Activated naive CD4-positive, alpha-beta T cell treated with anti-CD3 and anti-CD28 coated beads, Interleukin-2, amount 50 U/mL, for 24 hours (primary cell): ENCODE data around the gene NPRL2.

Experiments used
- H3K27ac Mint-ChIP-seq: one replicate; pipeline ENCODE4 v1.8.0; 2021; ENCODE audit warnings: mild to moderate bottlenecking, mixed read lengths
- H3K27me3 Mint-ChIP-seq: one replicate; pipeline ENCODE4 v1.8.0; 2021; ENCODE audit warnings: mixed read lengths
- H3K36me3 Mint-ChIP-seq: one replicate; pipeline ENCODE4 v1.8.0; 2021; ENCODE audit warnings: mixed read lengths
- H3K4me1 Mint-ChIP-seq: one replicate; pipeline ENCODE4 v1.8.0; 2021; ENCODE audit warnings: mixed read lengths
- H3K4me3 Mint-ChIP-seq: one replicate; pipeline ENCODE4 v1.8.0; 2021; ENCODE audit warnings: mild to moderate bottlenecking, mixed read lengths
- H3K9me3 Mint-ChIP-seq: one replicate; pipeline ENCODE4 v1.8.0; 2021; ENCODE audit warnings: mixed read lengths

The NPRL2 gene

DNA sequence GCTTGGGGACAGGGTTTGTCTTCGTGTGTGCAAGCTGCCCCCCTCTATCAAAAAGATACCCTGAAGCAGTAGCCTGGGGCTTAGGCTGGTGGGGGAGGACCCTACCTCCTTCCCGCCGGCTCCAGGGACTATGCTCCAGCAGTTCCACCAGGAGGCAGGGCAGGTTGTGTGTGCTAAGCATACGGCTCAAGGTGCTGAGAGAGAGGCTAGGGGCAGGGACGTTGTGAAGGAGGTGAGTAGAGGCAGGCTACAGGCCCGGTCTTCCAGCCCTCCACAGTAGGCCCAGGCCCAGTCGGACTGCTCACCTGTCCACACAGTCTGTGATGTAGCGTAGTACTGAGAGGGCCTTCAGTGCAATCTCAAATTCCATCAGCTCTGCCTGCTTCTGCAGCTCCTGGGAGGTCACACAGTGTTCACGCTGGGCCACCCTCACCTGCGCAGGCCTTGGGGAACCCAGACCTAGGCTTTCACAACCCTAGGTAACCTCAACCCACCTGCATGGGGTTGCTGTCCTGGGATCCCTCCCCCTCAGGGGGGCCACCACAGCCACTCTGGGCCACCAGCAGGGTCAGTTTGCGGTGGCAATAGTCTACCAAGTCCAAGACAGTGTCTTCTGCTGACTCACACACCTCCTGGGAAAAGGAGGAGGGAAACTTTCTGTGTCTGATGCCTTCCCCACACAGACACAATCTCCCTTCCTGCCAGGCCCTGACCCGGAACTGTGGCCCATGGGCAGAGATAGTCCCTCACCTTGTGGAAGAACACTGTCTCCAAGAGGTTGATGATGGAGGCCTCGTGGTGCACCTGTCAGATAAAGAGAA, 7.6 kb downstream of the NPRL2 start:
- H3K4me3 Mint-ChIP-seq = no peak overlapping the region
- H3K27ac Mint-ChIP-seq = no peak overlapping the region
- H3K4me1 Mint-ChIP-seq = peaks cover 46% of the 10 kb centered on the region

DNA sequence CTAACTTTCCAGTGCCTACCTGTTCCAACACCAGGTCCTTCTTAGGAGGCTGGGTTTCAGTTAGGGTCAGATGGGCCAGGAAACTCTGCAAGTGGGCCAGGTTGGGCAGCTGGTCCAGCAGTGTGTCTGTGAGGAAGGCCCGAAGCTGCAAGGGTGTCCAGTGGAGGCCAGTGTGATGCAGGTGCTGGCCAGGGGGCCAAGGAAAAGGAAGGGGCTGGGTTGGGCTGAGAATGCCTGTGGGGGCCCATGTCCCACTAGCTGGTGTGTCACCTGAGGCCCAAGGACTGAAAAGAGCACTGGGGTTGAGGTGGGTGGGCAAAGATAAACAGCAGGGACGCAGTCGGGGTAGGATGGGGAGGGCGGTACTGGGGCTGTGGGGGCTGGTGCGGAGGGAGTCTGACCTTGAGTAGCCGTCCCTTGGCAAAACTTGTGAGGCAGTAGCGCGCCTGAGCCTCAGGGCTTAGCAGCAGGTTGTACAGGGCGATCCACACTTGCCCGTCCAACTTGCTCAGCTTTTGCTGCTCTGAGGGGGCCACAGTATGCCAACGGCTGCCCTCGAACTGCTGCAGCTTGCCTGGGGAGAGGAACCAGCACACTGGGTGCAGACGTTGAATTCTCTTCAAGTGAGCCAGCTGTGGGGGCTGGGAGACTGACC, 8.5 kb downstream of the NPRL2 start:
- H3K27ac Mint-ChIP-seq = no peak overlapping the region
- peaks cover 39% of the 10 kb centered on the region for H3K4me1 Mint-ChIP-seq
- H3K9me3 Mint-ChIP-seq = no peaks in the 10 kb centered on the region
- H3K27me3 Mint-ChIP-seq = no peaks in the 10 kb centered on the region
- no peaks in the 10 kb centered on the region for H3K36me3 Mint-ChIP-seq
- H3K4me3 Mint-ChIP-seq = no peak overlapping the region

More for the DNA sequence above, 7.6 kb downstream of the NPRL2 start:
- Mint-ChIP-seq H3K36me3 (no peaks in the 10 kb centered on the region), H3K9me3 (no peaks in the 10 kb centered on the region), H3K27me3 (no peaks in the 10 kb centered on the region)

DNA sequence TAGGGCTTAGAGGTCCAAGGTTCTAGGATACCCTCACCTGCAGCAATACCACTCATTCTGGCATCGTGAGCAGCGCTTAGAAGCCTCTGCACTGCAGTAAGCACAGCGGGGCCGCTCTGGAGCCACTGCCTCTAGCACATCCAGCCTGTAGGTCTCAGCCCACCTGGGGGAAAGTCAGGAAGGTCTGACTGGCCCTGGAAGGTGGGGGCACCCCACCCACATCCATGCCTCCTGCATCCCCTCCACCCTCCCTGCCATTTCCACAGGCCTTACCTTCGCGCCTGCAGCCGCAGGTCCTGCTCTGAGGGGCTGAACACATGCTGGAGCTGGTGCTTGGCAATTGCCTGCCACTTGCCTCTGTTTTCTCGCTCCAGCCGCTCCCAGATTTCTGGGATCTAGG, 9.0 kb downstream of the NPRL2 start:
- Mint-ChIP-seq H3K27me3 (no peaks in the 10 kb centered on the region), H3K4me1 (peaks cover 39% of the 10 kb centered on the region), H3K36me3 (peaks cover 2% of the 10 kb centered on the region), H3K9me3 (no peaks in the 10 kb centered on the region), H3K4me3 (peak overlapping the region; percentile 74), H3K27ac (no peak overlapping the region)

DNA sequence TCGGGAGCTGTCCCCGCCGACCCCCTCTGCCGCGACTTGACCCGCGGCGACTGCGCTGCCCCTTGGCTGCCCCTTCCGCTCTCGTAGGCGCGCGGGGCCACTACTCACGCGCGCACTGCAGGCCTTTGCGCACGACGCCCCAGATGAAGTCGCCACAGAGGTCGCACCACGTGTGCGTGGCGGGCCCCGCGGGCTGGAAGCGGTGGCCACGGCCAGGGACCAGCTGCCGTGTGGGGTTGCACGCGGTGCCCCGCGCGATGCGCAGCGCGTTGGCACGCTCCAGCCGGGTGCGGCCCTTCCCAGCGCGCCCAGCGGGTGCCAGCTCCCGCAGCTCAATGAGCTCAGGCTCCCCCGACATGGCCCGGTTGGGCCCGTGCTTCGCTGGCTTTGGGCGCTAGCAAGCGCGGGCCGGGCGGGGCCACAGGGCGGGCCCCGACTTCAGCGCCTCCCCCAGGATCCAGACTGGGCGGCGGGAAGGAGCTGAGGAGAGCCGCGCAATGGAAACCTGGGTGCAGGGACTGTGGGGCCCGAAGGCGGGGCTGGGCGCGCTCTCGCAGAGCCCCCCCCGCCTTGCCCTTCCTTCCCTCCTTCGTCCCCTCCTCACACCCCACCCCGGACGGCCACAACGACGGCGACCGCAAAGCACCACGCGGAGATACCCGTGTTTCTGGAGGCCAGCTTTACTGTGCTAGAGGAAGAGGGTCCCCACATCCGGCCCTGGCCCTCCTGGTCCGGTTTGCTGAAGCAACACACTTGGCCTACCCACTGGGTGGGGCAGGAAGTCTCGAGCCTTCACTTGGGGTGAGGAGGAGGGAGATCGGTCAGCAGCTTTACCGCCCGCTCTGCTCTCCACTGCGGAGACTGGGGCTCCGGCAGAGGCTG, 9.9 kb downstream of the NPRL2 start, which contains the start of gene RASSF1:
Gene RASSF1, minus strand, starts transcription at position 389 of the 882 bp plus-strand sequence. Its CDS starts 31 bp downstream, at position 358.
- Mint-ChIP-seq H3K27ac (peak within 1 kb of the TSS; percentile 69), H3K9me3 (no peaks in the 10 kb centered on the region), H3K36me3 (peaks cover 4% of the 10 kb centered on the region), H3K4me1 (peaks cover 41% of the 10 kb centered on the region), H3K4me3 (peak within 1 kb of the TSS; percentile 98), H3K27me3 (no peaks in the 10 kb centered on the region)

DNA sequence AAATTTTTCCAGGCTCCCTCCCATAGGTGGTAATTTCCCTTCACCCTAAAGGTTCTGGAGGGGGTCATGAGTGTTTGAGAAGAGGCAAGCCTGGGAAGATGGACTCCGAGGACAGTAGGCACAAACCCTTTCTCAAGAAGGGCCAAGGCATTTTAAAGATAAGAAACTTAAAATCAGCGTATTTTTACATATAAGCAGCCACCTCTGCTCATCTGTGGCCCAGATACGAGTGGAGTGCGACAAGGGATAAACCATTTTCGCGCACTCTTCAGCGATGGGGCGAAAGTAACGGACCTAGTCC, 10.5 kb downstream of the NPRL2 start:
- Mint-ChIP-seq H3K9me3 (no peaks in the 10 kb centered on the region), H3K4me3 (peak overlapping the region; percentile 98), H3K36me3 (peaks cover 4% of the 10 kb centered on the region), H3K4me1 (peaks cover 47% of the 10 kb centered on the region), H3K27me3 (no peaks in the 10 kb centered on the region), H3K27ac (peak overlapping the region; percentile 69)

DNA sequence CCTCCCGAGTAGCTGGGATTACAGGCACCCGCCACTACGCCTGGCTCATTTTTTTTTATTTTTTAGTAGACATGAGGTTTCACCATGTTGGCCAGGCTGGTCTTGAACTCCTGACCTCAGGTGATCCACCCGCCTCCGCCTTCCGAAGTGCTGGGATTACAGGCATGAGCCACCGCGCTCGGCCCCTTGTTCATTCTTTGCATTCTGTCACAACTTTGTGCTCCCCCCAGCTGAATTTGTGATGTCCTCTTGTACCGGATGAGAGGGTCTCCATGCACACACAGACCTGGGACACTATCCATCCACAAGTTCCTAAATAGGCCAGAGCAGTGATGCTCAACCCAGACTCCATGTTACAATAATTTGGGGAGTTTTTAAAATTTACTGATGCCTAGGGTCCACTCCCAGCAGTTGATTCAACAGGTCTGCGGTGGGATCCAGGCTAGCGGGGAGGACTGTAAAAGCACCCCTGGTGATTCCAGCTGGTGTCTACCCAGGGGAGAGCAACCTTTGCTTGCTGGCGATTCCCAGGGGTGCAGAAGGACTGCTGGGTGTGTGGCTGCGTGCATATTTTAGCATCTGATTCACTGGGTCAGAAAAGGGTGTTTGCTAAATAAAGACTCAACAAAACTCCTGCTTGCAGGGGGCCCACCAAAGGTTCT, 11.0 kb downstream of the NPRL2 start:
- Mint-ChIP-seq H3K4me3 (peak overlapping the region; percentile 98), H3K27ac (peak overlapping the region; percentile 69), H3K27me3 (no peaks in the 10 kb centered on the region), H3K36me3 (peaks cover 4% of the 10 kb centered on the region), H3K9me3 (no peaks in the 10 kb centered on the region), H3K4me1 (peaks cover 49% of the 10 kb centered on the region)

DNA sequence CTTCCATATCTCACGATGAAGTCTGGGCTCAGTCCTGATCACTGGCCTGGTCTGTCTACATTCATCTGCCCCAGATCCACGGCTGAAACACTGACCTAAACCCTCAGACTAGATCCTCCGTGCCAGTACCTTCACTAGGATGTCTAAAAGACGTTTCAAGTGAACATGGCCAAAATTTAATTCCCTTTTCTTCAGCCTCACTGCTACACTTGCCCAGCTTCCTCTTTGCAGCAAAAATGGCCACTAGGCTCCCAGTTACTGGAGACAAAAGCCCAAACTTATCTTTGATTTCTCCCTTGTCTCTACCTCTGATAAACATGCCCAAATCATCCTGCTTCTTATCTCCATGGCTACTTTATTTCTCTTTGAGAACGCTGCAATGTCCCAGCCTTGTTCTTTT, 11.6 kb downstream of the NPRL2 start:
- Mint-ChIP-seq H3K4me1 (peaks cover 55% of the 10 kb centered on the region), H3K36me3 (peaks cover 4% of the 10 kb centered on the region), H3K27me3 (no peaks in the 10 kb centered on the region), H3K27ac (peak overlapping the region; percentile 85), H3K4me3 (peak overlapping the region; percentile 98), H3K9me3 (no peaks in the 10 kb centered on the region)

DNA sequence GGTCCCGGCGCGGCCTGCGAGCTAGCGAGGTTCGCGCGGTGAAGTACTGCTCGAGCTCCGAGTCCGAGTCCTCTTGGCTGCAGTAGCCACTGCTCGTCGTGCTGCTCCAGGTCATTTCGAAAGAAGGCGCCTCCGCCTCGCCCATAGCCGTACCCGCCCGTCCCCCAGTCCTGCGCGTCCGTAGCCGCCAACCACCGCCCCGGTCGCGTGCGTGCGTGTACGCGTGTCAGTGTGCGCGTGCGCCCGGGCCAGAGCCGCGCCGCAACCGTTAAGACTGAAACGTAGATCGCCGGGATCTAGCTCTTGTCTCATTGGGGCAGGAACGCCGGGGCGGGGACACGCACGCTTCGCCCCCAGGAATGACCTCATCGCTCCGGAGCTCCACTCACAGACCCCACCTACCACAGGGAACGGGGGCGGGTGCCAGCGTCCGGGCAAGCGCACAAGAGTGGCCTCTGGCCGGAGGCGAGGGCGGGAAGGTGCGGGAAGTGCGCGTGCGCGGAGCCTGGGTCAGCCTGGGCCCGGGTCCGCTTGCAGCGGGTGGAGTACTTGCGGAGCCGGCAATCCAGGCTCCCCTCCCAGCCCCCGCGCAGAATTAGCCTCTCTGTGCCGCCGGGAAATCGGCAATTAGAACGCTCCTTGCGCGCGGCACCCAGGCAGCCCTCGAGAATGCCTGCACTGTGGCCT, 13.3 kb downstream of the NPRL2 start:
- H3K36me3 Mint-ChIP-seq = peaks cover 4% of the 10 kb centered on the region

DNA sequence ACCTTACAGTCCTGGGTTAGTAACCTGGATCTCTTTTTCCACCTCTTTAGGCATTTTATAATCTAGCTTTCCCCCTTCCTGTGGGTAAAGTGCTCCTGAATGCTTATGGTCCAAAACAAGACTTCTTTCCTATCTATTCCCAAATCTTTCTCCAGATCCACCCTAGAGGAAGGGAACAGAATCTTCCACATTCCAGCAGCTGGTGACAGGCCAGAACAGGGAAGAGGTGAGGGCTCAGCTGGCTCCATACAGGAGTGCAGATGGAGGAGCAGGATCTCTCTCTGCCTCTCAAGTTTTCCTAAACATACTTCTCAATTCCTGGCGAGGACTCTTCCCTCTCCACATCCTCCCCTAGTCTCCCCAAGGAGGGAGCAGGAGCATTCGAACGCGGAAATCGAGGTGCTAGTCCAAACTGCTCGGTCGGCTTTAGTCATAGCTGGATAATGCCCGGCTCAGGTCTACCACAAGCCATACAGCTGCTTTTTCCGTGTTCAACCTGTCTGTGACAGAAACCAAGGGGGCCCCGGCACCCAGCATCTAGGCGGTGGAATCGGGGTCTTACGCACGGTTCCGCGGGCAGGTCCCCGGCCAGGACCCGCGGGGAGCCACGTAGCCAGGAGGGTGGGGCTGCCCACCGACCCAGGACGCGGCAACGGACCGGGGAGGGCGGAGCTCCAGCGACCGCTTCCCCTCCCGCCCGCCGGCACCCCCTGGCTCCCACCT, 14.0 kb downstream of the NPRL2 start:
- Mint-ChIP-seq H3K27me3 (no peaks in the 10 kb centered on the region), H3K9me3 (no peaks in the 10 kb centered on the region), H3K4me3 (peak overlapping the region; percentile 98), H3K27ac (peak overlapping the region; percentile 99), H3K36me3 (peaks cover 4% of the 10 kb centered on the region), H3K4me1 (peaks cover 61% of the 10 kb centered on the region)

More for the DNA sequence above, 13.3 kb downstream of the NPRL2 start:
- no peaks in the 10 kb centered on the region for H3K9me3 Mint-ChIP-seq
- peaks cover 61% of the 10 kb centered on the region for H3K4me1 Mint-ChIP-seq
- no peaks in the 10 kb centered on the region for H3K27me3 Mint-ChIP-seq
- H3K27ac Mint-ChIP-seq = peak overlapping the region; percentile 99
- H3K4me3 Mint-ChIP-seq = peak overlapping the region; percentile 98

DNA sequence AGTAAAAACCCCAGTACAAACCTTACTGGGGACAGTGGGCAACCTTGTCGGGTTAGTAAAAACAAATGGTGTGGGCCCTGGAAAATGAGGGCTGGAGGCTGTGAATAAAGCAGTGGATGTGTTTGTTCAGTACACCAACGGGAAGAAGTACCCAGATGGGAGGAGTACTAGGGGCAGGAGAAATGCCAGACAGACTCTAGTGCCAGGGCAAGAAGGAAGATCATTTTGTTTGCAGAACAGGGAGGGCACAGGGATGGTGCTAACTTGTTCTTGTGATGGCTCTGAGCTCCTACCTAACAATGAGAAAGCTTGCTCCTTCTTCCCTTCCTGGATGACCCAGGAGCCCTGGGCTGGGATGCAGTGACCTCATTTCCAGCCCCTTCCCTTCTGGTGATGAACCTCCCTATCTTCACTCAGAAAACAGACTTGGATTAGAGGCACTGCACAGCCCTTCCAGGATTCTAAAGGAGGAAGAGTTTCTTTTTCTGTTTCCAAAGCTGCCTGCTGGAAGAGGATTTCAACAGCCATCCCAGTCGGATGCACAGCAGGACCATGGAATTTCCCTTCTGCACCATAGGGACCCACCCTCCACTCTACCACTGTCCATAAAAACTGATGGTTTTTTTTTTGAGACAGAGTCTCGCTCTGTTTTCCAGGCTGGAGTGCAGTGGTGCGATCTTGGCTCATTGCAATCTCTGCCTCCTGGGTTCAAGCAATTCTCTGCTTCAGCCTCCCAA, 16.1 kb downstream of the NPRL2 start:
- H3K27ac Mint-ChIP-seq = peak overlapping the region; percentile 65
- peaks cover 4% of the 10 kb centered on the region for H3K36me3 Mint-ChIP-seq
- H3K27me3 Mint-ChIP-seq = no peaks in the 10 kb centered on the region
- peaks cover 48% of the 10 kb centered on the region for H3K4me1 Mint-ChIP-seq
- no peaks in the 10 kb centered on the region for H3K9me3 Mint-ChIP-seq
- H3K4me3 Mint-ChIP-seq = peak overlapping the region; percentile 61

DNA sequence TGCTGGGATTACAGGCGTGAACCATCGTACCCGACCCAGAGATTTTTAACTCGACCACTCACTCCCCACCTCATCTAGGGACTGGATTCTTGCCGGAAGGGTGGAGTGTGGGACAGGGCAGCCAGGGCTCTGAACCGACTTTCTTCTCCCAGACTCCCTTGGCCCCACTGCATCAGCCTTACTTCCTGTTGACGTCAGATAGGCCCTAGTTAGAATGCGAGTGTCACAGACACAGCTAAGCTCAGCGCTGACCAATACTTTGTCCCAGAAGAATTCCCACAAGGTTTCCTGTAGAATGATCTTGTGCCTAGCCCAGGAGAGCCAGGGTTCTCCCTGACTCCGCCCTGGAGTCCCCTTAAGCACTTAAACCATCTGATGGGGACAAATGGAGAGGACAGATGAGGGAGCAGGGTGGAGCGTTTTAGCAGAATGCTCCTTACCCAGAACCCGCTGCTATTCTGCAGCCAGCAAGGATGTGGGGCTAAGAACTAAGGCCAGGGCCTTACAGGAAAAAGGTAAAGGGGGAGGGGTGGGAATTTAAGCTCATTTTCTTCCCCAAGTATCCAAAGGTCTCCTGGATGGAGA, 16.7 kb downstream of the NPRL2 start:
- Mint-ChIP-seq H3K27me3 (no peaks in the 10 kb centered on the region), H3K9me3 (no peaks in the 10 kb centered on the region), H3K36me3 (peaks cover 4% of the 10 kb centered on the region), H3K4me3 (peak overlapping the region; percentile 61), H3K4me1 (peaks cover 41% of the 10 kb centered on the region), H3K27ac (peak overlapping the region; percentile 79)

DNA sequence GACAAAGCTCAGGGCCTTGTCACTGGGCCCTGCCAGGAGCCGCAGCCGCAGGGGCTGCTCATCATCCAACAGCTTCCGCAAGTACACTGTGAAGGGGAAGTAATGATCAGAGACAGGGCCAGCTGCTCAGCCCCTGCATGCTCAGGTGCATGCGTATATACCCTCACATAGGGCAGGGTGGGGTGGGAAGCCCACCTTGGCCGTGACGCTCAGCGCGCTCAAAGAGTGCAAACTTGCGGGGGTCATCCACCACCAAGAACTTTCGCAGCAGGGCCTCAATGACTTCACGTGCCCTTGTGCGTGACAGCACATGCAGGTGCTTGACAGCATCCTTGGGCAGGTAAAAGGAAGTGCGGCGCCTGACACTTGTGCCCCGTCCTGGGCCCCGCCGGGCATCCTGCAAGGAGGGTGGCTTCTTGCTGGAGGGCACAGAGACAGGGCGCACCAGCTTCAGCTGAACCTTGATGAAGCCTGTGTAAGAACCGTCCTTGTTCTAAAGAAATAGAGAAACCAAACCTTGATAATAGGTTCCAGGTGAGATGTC, 19.1 kb downstream of the NPRL2 start:
- H3K9me3 Mint-ChIP-seq = no peaks in the 10 kb centered on the region
- H3K4me1 Mint-ChIP-seq = peaks cover 40% of the 10 kb centered on the region
- no peaks in the 10 kb centered on the region for H3K27me3 Mint-ChIP-seq
- no peak overlapping the region for H3K27ac Mint-ChIP-seq
- H3K36me3 Mint-ChIP-seq = peaks cover under 1% of the 10 kb centered on the region
- no peak overlapping the region for H3K4me3 Mint-ChIP-seq

DNA sequence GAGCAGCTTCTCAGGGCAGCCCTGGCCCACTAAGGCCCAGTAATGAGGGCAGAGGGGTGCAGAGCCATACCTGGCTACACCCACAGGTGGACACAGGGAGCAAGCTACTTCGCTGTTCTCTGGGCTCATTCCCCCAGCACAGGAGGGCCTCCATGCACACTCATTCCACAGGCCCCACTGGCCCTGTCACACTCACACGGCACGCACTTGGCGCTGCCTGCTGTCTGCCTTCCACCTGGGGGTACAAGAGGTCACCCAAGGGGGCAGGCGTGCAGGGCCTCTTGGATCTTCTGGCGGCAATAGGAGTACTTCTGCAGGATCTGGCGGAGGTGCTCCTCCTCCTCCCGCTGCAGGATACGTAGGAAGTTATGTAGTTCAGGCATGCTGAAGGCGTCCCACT, 20.2 kb downstream of the NPRL2 start:
- no peaks in the 10 kb centered on the region for H3K9me3 Mint-ChIP-seq
- H3K27me3 Mint-ChIP-seq = no peaks in the 10 kb centered on the region
- H3K36me3 Mint-ChIP-seq = no peaks in the 10 kb centered on the region
- H3K27ac Mint-ChIP-seq = no peak overlapping the region
- H3K4me3 Mint-ChIP-seq = no peak overlapping the region
- peaks cover 30% of the 10 kb centered on the region for H3K4me1 Mint-ChIP-seq
